GM18867 (cell line): ENCODE data around the gene NDUFS8.

Source experiments
- ATAC-seq: cut with Tn5 transposase; IDR thresholded peaks from one replicate; pipeline ENCODE4 v1.9.1; 2021; ENCODE audit warnings: mild to moderate bottlenecking, moderate library complexity; ENCODE audit not compliant: unreplicated experiment

Gene NDUFS8

DNA sequence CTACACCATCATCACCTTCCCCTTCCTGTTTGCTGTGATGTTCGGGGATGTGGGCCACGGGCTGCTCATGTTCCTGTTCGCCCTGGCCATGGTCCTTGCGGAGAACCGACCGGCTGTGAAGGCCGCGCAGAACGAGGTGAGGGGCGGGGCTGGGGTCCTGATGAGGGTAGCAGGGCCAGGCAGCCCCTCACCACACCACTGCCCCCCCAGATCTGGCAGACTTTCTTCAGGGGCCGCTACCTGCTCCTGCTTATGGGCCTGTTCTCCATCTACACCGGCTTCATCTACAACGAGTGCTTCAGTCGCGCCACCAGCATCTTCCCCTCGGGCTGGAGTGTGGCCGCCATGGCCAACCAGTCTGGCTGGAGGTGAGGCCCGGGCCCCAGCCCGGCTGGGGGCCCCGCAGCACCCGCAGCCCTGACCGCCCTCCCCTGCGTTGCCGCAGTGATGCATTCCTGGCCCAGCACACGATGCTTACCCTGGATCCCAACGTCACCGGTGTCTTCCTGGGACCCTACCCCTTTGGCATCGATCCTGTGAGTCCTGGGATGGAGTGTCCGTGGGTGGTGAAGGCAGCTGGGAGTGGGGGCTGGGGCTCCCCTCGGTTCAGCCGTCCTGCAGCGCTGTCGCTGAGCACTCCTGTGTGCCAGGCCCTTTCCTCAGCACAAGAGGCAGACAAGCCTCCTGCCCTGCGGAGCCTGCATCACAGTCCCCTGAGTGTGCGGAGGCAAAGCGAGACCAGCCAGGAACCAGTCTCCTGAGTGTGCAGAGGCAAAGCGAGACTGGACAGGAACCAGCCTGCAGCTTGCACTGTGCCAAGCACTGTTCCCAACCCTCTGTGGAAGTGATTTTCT, 17.2 kb downstream of the NDUFS8 start:
- ATAC-seq = no peak

DNA sequence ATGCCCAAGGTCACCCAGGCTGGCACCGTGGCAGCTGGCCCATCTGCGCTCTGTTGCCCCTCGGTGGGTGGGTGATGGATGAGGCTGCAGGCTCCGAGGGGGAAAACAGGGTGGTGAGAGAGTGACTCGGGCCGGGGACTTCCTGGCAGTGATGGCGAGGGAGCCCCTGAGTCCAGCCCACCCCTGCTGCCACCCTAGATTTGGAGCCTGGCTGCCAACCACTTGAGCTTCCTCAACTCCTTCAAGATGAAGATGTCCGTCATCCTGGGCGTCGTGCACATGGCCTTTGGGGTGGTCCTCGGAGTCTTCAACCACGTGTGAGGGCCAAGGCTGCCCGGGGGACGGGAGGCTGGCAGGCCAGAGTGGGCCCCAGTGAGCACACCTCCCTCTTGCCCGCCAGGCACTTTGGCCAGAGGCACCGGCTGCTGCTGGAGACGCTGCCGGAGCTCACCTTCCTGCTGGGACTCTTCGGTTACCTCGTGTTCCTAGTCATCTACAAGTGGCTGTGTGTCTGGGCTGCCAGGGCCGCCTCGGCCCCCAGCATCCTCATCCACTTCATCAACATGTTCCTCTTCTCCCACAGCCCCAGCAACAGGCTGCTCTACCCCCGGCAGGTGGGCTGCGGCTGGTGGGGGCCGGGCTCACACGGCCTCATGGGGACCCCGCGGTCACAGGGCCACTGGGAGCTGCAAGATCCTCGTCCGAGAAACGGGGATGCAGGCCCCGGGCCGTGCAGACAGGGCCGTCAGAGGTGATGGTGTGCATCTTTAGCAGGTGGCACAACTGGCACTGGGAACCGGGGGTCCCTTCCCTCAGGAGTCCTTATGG, 18.4 kb downstream of the NDUFS8 start:
- no peak for ATAC-seq

DNA sequence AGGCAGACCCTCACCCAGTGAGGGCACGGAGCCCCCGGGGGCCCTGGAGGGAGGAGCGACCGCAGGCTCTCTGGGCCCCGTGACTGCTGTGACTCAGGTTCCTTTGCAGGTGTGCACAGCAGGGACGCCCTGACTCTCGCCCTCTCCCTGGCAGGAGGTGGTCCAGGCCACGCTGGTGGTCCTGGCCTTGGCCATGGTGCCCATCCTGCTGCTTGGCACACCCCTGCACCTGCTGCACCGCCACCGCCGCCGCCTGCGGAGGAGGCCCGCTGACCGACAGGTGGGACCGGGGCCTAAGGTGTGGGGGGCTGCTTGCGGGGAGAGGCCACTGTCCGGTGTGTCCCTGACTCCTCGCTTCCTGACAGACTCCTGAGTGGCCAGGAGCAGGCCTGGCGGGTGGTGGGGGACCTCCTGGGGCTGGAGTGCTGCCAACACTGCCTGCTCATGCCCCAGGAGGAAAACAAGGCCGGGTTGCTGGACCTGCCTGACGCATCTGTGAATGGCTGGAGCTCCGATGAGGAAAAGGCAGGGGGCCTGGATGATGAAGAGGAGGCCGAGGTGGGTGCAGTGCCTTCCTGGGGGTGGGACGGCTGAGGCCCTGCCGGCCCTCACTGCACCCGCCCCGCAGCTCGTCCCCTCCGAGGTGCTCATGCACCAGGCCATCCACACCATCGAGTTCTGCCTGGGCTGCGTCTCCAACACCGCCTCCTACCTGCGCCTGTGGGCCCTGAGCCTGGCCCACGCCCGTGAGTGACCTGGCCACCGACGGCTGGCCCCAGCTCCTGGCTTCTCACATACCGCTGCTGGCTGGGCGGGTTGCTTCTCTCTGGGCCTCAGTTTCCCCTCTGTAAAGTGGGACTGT, 19.3 kb downstream of the NDUFS8 start:
- no peak for ATAC-seq

DNA sequence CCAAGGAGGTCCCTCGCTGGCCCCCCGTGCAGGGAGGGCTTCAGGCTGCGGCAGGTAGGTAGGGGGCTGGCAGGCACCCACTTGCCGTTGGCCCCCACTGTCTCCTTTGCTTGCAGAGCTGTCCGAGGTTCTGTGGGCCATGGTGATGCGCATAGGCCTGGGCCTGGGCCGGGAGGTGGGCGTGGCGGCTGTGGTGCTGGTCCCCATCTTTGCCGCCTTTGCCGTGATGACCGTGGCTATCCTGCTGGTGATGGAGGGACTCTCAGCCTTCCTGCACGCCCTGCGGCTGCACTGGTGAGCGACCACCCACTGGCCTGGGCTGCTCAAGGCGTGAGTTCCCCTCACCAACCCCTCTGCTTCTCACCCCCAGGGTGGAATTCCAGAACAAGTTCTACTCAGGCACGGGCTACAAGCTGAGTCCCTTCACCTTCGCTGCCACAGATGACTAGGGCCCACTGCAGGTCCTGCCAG, 19.9 kb downstream of the NDUFS8 start:
- no peak for ATAC-seq

DNA sequence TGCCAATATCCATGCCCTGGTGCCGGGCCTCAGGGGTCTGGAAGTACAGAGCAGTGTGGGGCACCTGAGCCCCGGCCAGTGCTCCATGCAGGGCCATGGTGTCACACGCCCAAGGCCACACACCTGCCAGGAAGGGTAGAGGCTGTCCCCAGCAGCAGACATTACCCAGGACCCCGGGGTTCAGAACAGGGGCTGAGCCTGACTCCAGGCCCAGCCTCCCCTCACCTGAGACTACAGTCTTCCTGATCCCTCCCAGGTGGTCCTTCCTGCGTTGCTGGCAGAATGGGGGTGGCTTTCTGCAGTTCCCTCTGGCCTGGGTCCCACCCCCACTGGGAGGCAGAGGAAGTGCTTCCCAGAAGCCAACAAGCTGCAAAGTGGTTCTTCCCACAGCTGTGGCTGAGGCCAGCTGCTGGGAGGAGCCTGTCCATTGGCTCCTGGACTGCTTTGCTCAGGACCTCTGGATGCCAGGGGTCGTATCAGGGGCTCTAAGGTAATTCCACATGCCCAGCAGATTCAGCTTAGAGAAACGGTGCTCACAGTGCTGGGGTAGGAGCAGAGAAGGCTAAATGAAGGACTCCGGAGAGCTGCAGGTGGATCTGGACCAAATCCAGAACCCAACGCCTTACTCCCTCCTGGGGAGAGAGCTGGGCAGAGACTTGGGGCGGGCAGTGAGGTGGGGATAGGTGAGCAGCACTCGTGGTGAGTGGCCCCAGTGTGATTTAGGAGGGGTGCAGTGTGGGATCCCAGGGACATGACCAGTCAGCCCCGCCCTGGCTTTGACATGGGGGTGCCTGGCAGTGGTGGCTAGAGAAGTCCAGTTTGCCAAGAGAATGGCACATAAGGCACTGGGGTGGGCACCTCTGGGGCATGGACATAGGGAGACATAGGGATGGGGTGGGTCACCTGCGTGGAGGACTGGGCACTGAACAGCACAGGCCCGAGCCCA, 21.0 kb downstream of the NDUFS8 start:
- no peak for ATAC-seq

DNA sequence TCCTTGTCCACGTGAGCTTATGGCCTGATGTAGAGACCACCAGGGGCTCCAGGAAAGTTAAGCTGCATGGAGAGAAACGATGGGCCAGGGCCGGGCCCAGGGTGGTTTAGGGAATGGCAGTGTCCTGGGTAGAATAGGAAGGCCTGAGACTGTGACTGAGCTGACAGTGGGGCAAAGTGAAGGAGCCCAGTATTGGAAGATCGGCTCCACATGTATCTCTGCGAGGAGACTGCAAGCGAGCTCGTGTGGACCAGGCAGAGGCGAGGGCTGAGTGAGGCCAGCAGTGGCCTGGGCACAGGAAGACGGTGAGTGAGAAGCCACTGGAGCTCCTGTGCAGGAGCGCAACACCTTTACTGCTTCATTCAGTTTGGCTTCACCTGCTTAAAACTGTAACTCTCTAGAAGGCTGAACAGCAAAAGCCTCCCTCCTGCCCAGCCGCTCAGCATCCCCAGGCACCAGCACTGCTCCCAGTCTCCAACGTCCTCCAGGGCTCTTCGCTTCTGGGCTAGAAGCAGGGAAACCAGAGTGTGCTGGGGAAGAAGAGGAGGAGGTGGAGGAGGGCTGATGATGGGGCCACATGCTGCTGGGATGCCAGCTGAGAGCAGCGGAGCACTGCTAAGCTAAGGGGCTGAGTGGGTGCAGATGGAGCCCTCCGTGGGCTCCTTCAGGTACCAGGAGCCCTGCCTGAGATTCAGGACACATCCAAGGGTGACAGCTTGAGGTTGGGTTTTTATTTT, 21.8 kb downstream of the NDUFS8 start:
- no peak for ATAC-seq

DNA sequence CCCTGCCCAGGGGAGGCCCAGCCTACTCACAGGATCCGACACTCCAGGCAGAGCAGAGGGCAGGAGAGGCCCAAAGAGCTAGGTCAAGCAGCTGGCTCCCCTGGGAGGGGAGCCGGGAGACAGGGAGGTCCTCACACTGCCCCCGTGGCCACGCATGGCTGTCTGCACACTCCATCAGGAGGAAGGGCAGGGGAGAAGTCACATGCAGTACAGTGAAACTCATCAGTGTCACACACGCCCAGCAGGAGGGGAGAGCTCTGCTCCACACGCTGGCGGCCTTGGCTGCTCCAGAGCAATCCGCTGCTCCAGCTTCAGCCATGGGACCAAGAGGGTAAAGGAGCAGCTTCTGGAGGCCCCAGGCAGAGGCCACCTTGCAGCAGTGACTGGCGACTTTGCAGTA, 22.6 kb downstream of the NDUFS8 start:
- ATAC-seq = no peak

DNA sequence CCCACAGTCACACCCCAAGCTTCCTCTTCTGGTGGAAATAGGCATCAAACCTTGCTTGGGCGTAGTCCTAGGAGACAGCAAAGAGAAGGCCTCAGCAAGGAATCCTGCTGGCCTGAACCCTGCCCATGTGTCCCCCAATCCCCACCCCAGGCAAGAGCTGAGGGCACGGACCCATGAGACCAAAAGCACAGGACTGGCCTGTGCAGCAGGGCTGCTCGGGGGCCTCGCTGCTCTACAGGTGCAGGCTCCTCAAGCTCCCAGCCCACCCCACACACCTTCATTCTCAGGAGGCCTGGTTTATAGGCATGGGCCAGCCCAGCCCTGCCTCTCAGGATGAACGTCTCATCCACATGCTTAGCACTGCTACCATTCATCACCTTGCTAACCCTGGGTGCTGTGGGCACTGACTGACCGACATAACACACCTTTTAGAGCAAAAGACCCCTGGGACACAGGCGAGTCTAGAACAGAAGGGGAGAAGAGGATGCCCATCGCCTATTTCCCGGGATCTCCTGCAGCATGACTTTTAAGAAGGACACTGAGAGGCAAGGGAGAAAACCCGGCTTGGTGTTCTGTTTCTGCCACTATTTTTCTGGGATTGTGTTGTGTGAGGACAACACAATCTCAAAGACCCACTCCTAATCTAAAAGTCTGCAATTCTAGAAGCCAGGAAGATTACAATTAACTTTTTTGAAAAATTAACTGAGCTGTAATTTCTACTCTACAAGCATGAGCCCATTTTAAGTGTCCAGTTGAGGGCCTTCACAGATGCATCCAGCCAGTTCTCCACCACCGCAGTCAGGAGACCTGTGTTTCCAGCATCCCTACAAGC, 23.7 kb downstream of the NDUFS8 start:
- no peak for ATAC-seq

DNA sequence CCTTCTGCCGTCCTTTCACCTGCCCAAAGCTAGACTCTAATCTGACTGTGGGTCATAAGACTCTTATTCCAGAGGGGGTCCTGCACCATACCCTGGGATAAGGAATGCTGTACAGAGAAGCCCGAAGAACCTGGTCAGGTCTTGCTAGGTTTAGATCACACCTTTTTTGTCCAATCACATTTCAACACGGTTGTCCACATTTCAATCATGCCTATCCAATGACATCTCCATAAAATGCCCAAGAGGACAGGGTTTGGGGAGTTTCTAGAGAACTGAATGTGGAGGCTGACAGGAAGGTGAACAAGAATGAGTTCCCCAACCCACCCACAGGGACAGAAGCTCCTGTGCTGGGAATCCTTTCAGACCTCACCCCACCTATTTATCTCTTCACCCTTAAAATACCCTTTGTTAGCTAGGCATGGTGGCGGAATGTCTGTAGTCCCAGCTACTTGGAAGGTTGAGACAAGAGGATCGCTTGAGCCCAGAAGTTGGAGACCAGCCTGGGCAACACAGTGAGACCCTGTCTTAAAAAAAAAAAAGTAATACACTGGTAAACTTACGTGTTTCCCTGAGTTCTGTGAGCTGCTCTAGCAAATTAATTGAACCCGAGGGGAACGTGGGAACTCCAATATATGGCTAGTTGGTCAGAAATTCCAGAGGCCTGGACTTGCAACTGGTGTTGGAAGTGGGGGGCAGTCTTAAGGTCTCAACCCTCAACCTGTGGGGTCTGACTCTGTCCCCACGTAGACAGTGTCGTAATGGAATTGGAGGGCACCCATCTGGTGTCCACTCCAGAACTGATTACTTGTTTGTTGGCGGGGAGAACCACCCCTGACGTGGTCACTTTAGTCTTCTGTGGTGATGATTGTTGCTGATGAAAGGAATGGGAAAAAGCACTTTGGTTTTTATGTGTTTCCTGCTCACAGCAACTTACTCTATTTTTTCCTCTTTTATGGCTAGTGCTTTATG, 26.1 kb downstream of the NDUFS8 start:
- no peak for ATAC-seq

DNA sequence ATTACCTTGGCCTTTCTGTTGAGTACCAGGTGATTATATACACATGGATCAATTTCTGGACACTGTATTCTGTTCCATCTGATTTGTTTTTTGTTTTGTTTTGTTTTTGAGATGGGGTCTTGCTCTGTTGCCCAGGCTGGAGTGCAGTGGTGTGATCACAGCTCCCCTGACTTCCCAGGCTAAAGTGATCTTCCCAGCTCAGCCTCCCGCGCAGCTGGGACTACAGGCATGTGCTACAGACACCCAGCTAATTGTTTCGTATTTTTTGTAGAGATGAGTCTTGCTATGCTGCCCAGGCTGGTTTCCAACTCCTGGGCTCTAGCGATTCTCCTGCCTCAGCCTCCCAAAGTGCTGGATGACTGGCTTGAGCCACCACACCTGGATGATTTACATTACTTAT, 27.3 kb downstream of the NDUFS8 start:
- ATAC-seq = no peak

DNA sequence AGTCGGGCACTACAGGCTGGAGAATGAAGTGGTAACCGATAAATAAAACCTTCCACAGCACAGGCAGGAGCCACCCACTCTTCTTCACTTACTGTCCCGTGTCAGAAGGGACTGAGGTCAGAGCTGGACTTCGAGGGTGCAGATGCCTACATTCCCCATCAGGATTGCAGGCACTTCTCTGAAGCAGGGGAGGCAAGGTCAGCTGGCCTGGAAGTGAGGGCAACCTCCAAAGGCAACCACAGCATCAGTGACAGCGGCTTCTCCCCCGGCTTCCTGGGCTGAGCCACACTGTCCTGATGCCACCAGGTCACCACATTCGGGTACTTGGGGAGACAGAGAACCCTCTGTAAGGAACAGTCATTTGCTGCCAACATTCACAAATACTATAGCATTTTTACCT, 31.0 kb downstream of the NDUFS8 start:
- no peak for ATAC-seq

DNA sequence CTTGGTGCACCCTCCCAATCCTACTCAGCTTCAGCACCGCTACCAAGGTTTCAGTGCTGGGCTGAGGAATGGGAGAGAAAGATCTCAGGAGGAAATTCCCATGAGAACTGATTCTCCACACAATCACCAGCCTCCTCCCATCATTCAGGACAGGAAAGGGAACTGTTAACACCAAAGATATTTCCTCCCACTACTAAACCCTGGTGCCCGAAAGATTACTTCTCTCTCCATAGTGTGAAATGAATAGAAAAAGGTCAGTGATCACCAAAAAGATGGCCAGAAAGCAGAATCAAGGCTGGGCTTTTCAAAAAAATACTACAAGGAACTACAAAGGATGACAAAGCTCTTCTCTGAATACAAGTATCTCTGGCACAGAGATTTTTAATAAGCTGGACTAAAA, 34.4 kb downstream of the NDUFS8 start:
- ATAC-seq = no peak

DNA sequence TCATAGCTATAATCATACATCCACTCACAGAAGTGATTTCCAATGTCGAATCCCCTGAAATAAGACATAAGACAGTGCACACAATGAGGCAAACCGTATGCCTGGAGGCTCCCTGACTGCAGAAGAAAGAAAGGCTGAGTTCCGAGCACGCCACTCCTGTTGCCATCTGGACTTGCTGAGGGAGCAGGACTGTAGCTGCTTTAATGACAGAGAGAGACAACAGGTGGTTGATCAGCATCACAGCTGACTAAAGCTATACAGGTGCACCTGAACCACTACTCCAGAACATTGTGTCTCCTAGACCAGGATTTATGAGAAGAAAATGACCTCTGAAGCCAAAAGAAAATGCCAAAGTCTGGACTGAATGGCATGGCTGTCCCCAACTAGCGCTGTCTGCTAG, 35.4 kb downstream of the NDUFS8 start:
- no peak for ATAC-seq

DNA sequence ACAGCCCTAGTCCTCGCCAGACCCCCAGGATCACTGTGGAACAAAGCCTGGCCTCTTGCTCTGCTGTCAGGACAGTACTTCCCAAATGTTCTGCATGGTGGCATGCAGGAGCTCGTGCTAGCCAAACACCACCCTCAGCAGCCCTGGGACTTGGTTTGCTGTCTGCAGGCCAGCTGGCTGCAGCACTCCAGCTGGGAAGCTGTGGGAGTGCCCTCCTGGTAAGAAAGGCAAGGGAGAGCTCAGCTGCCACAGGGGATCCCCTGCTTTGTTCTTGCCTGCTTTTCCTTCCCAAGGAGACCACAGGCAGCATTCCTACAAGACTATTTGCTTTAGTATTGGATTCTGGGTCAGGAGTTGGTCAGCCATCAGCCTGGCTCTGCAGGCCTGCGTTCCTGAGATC, 36.3 kb downstream of the NDUFS8 start:
- no peak for ATAC-seq

DNA sequence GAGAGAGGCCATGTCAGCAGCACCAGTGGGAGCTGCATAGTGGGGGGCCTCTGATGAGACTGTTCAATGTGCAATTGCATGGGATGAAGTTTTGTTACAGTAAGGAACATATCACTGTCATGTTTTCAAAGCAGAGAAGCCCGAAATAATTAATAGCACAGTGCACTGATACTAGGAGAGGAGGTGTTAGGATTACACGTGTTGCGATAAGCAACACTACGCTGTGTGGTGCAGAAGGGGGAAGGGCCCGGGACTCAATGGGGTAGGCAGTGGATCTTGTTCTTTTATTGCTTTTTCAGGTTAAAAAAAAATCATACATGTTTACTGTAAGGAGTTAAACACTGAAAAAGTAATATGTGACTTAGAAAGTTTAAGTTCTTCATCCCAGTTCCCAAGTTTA, 37.5 kb downstream of the NDUFS8 start:
- no peak for ATAC-seq

DNA sequence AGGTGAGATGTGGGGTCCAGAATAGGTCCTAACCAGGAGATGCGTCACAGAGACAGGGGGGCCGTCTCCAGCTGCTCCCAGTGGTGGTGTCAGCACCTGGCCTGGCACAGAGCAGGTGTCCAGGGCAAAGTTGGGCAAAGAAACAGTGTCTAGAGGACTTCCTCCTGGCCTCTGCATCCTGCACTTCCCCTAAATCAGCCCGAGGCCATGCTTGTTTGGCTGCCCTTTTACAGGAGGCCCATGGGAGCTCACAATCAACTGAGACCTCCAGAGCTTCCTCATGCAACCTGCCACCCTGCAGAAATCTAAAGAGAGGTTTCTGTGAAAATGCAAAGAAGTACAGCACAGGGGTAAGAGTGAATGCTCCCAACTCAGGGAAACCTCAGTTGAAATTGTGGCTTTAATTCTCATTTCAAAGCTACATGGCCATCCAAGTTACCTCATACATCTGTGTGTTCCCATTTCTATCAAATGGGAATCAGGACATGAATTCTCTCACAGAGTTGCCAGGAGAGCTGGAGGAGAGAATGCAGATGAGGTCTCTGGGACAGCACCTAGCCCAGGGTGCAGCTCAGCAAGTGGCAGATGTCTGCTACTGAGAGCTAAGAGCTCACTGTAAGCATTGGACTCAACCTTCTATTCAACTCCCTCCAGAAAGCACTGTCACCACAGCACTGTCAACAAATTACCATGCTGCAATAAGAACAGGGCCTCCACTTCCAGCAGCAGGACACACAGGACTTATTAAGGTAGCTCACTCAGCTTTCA, 41.0 kb downstream of the NDUFS8 start:
- no peak for ATAC-seq
